Mesenteric fat pad (tissue), 1 donor: Measurements from ENCODE around the gene ACSS1. TPM values are rescaled to one million over a fixed set of nuclear protein-coding genes. Genes with fewer than 3 reads are reported as not detected.

Experiments used
- DNase-seq: peaks from one replicate; pipeline ENCODE4 v3.0.0-alpha.2; 2020; ENCODE audit warnings: low spot score
- total RNA-seq: library from RNA; stranded (reverse); fragmentation: NEBNext Ultra II Directional; extraction: Animal tissue kit (Norgen Biotek cat#: 25700); gene quantifications from one replicate; pipeline ENCODE4 v1.2.1, GENCODE V29; 2021
- donor health status: DM: yes; HTN: yes; CAD: no.

ACSS1 gene
- total RNA-seq, 1 donor from 2014 or later, result 14.3 TPM

GRCh38 chr20:25061103-25061799 lies 3.3 kb upstream of the ACSS1 start:
- DNase-seq, result no peak

GRCh38 chr20:25059866-25060465 lies 2.0 kb upstream of the ACSS1 start:
- peak; percentile 55 for DNase-seq

GRCh38 chr20:25058847-25059810 lies 1.2 kb upstream of the ACSS1 start:
- peak; percentile 68 for DNase-seq

DNA sequence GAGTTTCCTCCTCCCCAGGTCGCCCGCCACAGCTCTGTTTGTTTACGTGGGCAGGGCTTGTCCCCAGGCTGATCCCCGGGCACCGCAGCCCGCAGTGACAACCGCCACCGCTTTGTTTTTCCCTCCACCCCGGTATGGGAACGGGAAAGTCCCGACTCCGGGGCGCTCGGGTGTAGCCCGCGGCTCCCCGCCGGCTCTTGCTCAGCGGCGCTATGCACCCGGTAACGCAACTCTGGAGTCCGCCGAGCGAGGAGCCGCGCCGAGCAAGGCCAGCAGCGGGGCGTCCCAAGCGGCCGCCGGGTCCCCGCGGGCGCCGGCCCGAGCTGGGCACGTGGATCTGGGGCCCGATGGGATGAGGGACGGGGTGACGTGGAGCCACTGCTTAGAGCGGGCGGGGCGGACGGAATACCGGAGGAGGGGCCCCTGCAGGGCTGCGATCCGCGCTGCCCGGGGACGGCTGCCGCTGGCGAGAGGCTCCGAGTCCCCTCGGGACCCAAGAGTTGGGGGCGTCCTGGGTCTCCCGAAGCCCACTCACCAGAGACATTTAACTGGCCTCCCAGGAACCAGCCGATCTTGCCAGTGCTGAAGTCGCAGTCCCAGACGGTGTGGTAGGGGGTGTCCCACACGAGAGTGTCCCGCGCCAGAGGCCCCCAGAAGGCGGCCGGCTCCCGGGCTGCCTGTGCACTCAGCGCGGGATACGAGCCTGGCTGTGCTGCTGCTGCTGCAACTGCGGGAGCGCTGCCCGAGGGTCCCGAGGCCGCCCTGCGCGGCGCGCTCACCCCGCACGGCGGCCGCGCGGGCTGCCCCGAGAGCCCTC lies 497 bp downstream of the ACSS1 start:
- DNase-seq, result no peak

GRCh38 chr20:25056690-25057233 lies 1.2 kb downstream of the ACSS1 start:
- no peak for DNase-seq

- DNase-seq, result no peak
These were observed 2.0 kb downstream of the ACSS1 start for GRCh38 chr20:25055711-25056495.

GRCh38 chr20:25054995-25055629 lies 2.8 kb downstream of the ACSS1 start:
- DNase-seq, result no peak

GRCh38 chr20:25054096-25054820 lies 3.7 kb downstream of the ACSS1 start:
- no peak for DNase-seq

DNA sequence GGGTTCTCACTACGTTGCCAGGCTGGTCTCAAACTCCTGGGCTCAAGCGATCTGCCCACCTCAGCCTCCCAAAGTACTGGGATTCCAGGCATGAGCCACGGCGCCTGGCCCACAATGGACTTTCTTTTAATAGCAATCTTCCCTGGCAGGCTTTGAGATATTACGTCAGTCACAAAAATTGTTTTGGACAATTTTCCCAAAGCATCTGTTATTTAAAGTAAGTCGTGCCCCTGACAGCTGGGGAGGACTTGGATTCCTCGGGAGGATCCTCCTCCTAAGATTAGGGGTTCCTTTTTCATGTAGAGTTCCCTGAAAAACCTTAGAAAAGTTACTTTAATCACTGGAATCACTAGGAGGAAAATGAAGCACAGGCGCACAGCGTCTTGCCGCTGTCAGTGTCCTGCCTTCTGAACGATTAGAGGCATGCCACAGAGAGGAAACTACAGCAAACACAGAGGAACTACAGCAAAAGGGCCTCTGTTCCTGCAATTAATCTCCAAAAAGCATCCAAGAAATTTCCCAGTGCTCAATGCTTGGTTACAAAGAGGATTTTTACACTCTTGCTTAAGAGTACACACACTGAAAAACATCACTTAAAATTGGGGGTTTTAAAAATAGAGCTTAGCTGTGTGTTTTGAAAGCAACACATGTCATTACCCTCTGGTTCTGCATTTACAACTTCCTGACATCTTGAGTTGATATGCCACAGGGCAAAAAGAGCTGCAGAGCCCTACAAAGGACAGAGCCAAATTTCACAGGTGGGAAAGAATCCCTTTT lies 4.5 kb downstream of the ACSS1 start:
- no peak for DNase-seq

DNA sequence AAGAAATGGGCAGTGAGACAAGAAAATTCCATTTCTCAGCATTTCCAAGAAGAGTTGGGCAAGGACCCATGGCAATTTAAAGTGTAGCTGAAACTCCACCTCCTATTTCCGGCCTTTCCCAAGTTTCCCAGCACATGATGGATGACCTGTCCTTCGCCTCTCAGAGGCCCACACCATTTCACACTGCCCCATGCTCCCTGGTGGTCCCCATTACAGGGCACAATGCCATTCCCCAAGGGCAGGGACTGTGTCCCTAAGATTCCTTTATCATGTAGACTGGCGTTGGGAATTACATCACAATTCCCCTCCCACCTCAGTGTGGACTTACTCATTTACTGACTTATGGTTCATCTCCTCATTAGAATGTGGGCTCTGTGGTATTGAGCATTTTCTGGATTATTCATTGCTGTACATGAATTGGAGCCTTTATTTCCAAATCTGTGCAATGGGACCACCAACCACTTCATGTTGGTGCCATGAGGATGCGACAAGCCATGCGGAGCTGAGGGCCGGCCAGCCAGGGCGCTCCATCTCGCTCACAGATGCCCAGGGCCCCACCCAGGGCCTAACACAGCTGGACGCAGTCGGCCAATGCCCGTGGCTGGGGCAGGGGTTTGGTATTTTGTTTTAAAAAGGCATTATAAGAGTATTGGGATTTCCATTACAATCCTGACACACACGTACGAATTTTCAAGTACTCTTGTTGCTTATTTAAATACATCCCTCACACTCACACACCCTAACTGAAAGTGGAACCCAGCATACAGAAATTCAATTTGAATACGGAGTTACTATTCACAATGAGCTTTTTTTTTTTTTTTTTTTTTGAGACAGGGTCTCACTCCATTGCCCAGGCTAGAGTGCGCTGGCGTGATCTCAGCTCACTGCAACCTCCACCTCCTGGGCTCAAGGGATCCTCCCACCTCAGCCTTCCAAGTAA lies 5.4 kb downstream of the ACSS1 start:
- peak; percentile 68 for DNase-seq

- peak; percentile 72 for DNase-seq
These were observed 6.4 kb downstream of the ACSS1 start for GRCh38 chr20:25051386-25052155.

- DNase-seq, result peak; percentile 73
These were observed 7.2 kb downstream of the ACSS1 start for GRCh38 chr20:25050501-25051350.

DNA sequence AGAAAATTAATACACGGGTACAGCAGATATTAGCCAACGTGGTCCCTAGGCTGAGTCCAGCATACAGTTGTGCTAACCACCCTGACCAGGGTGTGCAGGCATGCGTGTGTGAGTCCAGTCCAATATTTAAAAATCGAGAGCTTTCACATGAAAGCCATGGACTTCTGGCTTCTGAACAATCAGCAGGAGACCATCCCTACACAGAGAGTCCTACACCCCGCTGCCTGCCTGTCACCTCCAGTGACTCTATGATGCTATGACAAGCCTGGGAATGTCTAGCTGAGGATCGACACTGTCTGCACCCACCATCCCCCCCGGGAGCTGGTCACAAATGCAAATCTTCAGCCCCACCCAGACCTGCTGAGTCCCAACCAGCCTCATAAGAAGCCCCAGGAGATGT lies 7.9 kb downstream of the ACSS1 start:
- DNase-seq, result no peak

DNA sequence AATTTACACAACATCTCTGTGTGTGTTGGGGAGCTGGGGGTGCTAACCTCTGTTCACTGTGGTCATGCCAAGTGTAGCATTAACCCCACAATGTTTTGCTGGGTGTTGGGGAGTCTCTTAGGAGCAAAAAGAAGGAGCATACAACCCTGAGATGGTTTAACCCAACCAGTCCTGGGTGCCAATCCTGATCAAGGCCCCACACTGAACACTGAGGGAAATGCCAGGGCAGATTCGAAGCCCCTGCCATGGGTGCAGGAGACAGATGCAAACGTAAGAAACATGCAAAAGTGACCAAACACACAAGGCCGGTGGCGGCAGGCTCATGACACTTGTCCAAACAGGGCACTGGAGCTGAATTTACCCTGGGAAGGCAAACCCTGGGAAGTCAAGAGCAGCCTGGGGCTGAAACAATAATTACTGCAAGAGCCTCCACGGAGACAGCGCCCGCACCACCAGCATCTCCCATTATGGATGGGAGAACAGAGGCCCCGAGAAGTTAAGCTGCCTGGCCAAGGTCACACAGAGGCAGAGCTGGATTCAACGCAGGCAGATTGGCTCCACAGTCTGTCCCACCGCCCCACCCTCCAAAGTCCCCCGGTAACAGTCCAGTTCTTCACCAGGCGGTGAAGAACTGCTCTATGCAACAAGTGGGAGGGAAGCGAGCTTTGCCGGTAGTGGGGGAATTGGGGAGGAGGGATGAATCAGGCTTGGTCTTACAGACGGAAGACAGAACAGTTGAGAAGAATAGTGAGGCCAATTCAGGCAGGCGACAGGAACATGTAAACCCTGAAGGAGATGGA lies 8.5 kb downstream of the ACSS1 start:
- DNase-seq, result peak; percentile 80
